IPS-15b (cell line): Measurements from ENCODE around the gene PLCB4.

Source experiments
- H3K27me3 ChIP-seq: one replicate; pipeline ENCODE4 v1.6.1; 2013; ENCODE audit warnings: low read length; ENCODE audit not compliant: control insufficient read depth, insufficient read depth
- H3K36me3 ChIP-seq: one replicate; pipeline ENCODE4 v1.6.1; 2013; ENCODE audit warnings: low read length; ENCODE audit not compliant: control insufficient read depth, insufficient read depth
- H3K4me1 ChIP-seq: one replicate; pipeline ENCODE4 v1.6.1; 2013; ENCODE audit warnings: mild to moderate bottlenecking, low read length; ENCODE audit not compliant: control insufficient read depth, insufficient read depth
- H3K4me3 ChIP-seq: one replicate; pipeline ENCODE4 v1.5.1; 2013; ENCODE audit warnings: low read depth, low read length
- H3K9ac ChIP-seq: one replicate; pipeline ENCODE4 v1.6.1; 2013; ENCODE audit warnings: low read depth, mild to moderate bottlenecking, low read length
- H3K9me3 ChIP-seq: one replicate; pipeline ENCODE4 v1.6.1; 2013; ENCODE audit warnings: mild to moderate bottlenecking, low read length; ENCODE audit not compliant: control insufficient read depth, insufficient read depth

Gene PLCB4

GRCh38 chr20:9427430-9428291 is 358.8 kb downstream of the PLCB4 start:
- Histone ChIP-seq H3K36me3 (no peaks in the 10 kb centered on the region), H3K9me3 (no peaks in the 10 kb centered on the region), H3K27me3 (no peaks in the 10 kb centered on the region), H3K9ac (no peak overlapping the region), H3K4me1 (no peaks in the 10 kb centered on the region), H3K4me3 (no peak overlapping the region)

- Histone ChIP-seq H3K36me3 (no peaks in the 10 kb centered on the region), H3K9ac (no peak overlapping the region), H3K4me1 (no peaks in the 10 kb centered on the region), H3K4me3 (no peak overlapping the region), H3K27me3 (no peaks in the 10 kb centered on the region), H3K9me3 (no peaks in the 10 kb centered on the region)
Measured at GRCh38 chr20:9428292-9428607, 359.4 kb downstream of the PLCB4 start.

- no peaks in the 10 kb centered on the region for H3K36me3 ChIP-seq
- no peak overlapping the region for H3K9ac ChIP-seq
- H3K9me3 ChIP-seq = no peaks in the 10 kb centered on the region
- H3K4me1 ChIP-seq = no peaks in the 10 kb centered on the region
- H3K27me3 ChIP-seq = no peaks in the 10 kb centered on the region
- no peak overlapping the region for H3K4me3 ChIP-seq
Measured at GRCh38 chr20:9439806-9440205, 370.9 kb downstream of the PLCB4 start.

GRCh38 chr20:9440892-9441291 is 372.0 kb downstream of the PLCB4 start:
- H3K4me1 ChIP-seq = no peaks in the 10 kb centered on the region
- no peaks in the 10 kb centered on the region for H3K36me3 ChIP-seq
- no peak overlapping the region for H3K4me3 ChIP-seq
- H3K9me3 ChIP-seq = no peaks in the 10 kb centered on the region
- no peak overlapping the region for H3K9ac ChIP-seq
- no peaks in the 10 kb centered on the region for H3K27me3 ChIP-seq

GRCh38 chr20:9441948-9442347 is 373.1 kb downstream of the PLCB4 start:
- Histone ChIP-seq H3K9me3 (no peaks in the 10 kb centered on the region), H3K36me3 (no peaks in the 10 kb centered on the region), H3K4me1 (no peaks in the 10 kb centered on the region), H3K4me3 (no peak overlapping the region), H3K9ac (no peak overlapping the region), H3K27me3 (no peaks in the 10 kb centered on the region)

- Histone ChIP-seq H3K27me3 (no peaks in the 10 kb centered on the region), H3K9ac (no peak overlapping the region), H3K4me1 (no peaks in the 10 kb centered on the region), H3K4me3 (no peak overlapping the region), H3K9me3 (no peaks in the 10 kb centered on the region), H3K36me3 (no peaks in the 10 kb centered on the region)
Measured at GRCh38 chr20:9442858-9443257, 374.0 kb downstream of the PLCB4 start.

GRCh38 chr20:9444921-9445320 is 376.0 kb downstream of the PLCB4 start:
- Histone ChIP-seq H3K27me3 (no peaks in the 10 kb centered on the region), H3K4me3 (no peak overlapping the region), H3K9me3 (no peaks in the 10 kb centered on the region), H3K36me3 (no peaks in the 10 kb centered on the region), H3K4me1 (no peaks in the 10 kb centered on the region), H3K9ac (no peak overlapping the region)

GRCh38 chr20:9447182-9447581 is 378.3 kb downstream of the PLCB4 start:
- no peak overlapping the region for H3K9ac ChIP-seq
- no peaks in the 10 kb centered on the region for H3K36me3 ChIP-seq
- H3K9me3 ChIP-seq = no peaks in the 10 kb centered on the region
- no peaks in the 10 kb centered on the region for H3K27me3 ChIP-seq
- no peak overlapping the region for H3K4me3 ChIP-seq
- no peaks in the 10 kb centered on the region for H3K4me1 ChIP-seq

- H3K27me3 ChIP-seq = no peaks in the 10 kb centered on the region
- H3K9me3 ChIP-seq = no peaks in the 10 kb centered on the region
- no peak overlapping the region for H3K4me3 ChIP-seq
- no peak overlapping the region for H3K9ac ChIP-seq
- no peaks in the 10 kb centered on the region for H3K36me3 ChIP-seq
- no peaks in the 10 kb centered on the region for H3K4me1 ChIP-seq
Measured at GRCh38 chr20:9453201-9453600, 384.3 kb downstream of the PLCB4 start.

GRCh38 chr20:9454791-9455190 is 385.9 kb downstream of the PLCB4 start:
- H3K9ac ChIP-seq = no peak overlapping the region
- no peaks in the 10 kb centered on the region for H3K27me3 ChIP-seq
- H3K4me1 ChIP-seq = no peaks in the 10 kb centered on the region
- H3K36me3 ChIP-seq = peaks cover 2% of the 10 kb centered on the region
- no peak overlapping the region for H3K4me3 ChIP-seq
- H3K9me3 ChIP-seq = no peaks in the 10 kb centered on the region

- Histone ChIP-seq H3K4me1 (no peaks in the 10 kb centered on the region), H3K4me3 (no peak overlapping the region), H3K27me3 (no peaks in the 10 kb centered on the region), H3K9me3 (no peaks in the 10 kb centered on the region), H3K9ac (no peak overlapping the region), H3K36me3 (peaks cover 2% of the 10 kb centered on the region)
Measured at GRCh38 chr20:9457136-9457535, 388.2 kb downstream of the PLCB4 start.

GRCh38 chr20:9458138-9458796 is 389.4 kb downstream of the PLCB4 start:
- no peaks in the 10 kb centered on the region for H3K9me3 ChIP-seq
- no peak overlapping the region for H3K9ac ChIP-seq
- H3K4me3 ChIP-seq = no peak overlapping the region
- no peaks in the 10 kb centered on the region for H3K27me3 ChIP-seq
- H3K4me1 ChIP-seq = no peaks in the 10 kb centered on the region
- H3K36me3 ChIP-seq = peaks cover 2% of the 10 kb centered on the region
